Mesenchymal stem cell (in vitro differentiated cells and primary cell): ENCODE results near the gene CREB1.
A peak's percentile ranks its signal among the peaks of the same experiment; 100 is the strongest.

Experiments
- DNase-seq: peaks from one replicate; pipeline ENCODE4 v3.0.0-alpha.2; 2013
- H2AFZ ChIP-seq: one replicate; pipeline ENCODE4 v1.6.1; 2013; ENCODE audit warnings: low read depth, mild to moderate bottlenecking, control low read depth, inconsistent platforms, low read length, moderate library complexity
- H2AK5ac ChIP-seq: 2 replicates; pipeline ENCODE4 v1.6.1; 2013; ENCODE audit warnings: low read length, moderate library complexity, mild to moderate bottlenecking, inconsistent platforms; ENCODE audit not compliant: severe bottlenecking
- H2BK120ac ChIP-seq: one replicate; pipeline ENCODE4 v1.6.1; 2013; ENCODE audit warnings: low read depth, mild to moderate bottlenecking, inconsistent platforms, low read length, moderate library complexity
- H2BK12ac ChIP-seq, 2 experiments: one replicate each; pipeline ENCODE4 v1.6.1; 2013; ENCODE audit warnings: inconsistent platforms in 2 of 2, low read length in 2 of 2, mild to moderate bottlenecking in 2 of 2, moderate library complexity in 2 of 2, control low read depth in 1 of 2
- H2BK15ac ChIP-seq: one replicate; pipeline ENCODE4 v1.6.1; 2013; ENCODE audit warnings: mild to moderate bottlenecking, low read depth, inconsistent platforms; ENCODE audit not compliant: poor library complexity, severe bottlenecking
- H2BK5ac ChIP-seq: 2 replicates; pipeline ENCODE4 v1.6.1; 2013; ENCODE audit warnings: low read depth, mild to moderate bottlenecking, low read length, control low read depth, inconsistent platforms; ENCODE audit not compliant: poor library complexity, severe bottlenecking
- H3K14ac ChIP-seq, 2 experiments: one replicate each; pipeline ENCODE4 v1.6.1; 2013; ENCODE audit warnings: inconsistent platforms in 2 of 2, low read length in 2 of 2, control low read depth in 1 of 2, mild to moderate bottlenecking in 1 of 2, moderate library complexity in 1 of 2
- H3K18ac ChIP-seq, 2 experiments: one replicate each; pipeline ENCODE4 v1.6.1; 2013; ENCODE audit warnings: inconsistent platforms in 2 of 2, low read length in 2 of 2, control low read depth in 1 of 2, low read depth in 1 of 2, mild to moderate bottlenecking in 1 of 2
- H3K23ac ChIP-seq, 2 experiments: one replicate each; pipeline ENCODE4 v1.6.1; 2013; ENCODE audit warnings: inconsistent platforms in 2 of 2, low read length in 2 of 2, mild to moderate bottlenecking in 2 of 2, moderate library complexity in 2 of 2, control low read depth in 1 of 2
- H3K27ac ChIP-seq: 2 replicates; pipeline ENCODE4 v1.5.1; 2013; ENCODE audit warnings: mild to moderate bottlenecking, moderate library complexity, low read length, control low read depth, inconsistent platforms; ENCODE audit not compliant: poor library complexity, severe bottlenecking
- H3K27me3 ChIP-seq, 2 experiments: 2 replicates each; pipeline versions ENCODE4 v1.6.1 to v1.7.0; 2013; ENCODE audit warnings: low read length in 2 of 2, mild to moderate bottlenecking in 2 of 2, moderate library complexity in 2 of 2, control low read depth in 1 of 2, inconsistent platforms in 1 of 2; ENCODE audit not compliant: control insufficient read depth in 1 of 2, insufficient read depth in 1 of 2
- H3K36me3 ChIP-seq, 2 experiments: 2 replicates each; pipeline versions ENCODE4 v1.6.1 to v1.7.0; 2013; ENCODE audit warnings: low read length in 2 of 2, control low read depth in 1 of 2, inconsistent platforms in 1 of 2, low read depth in 1 of 2, mild to moderate bottlenecking in 1 of 2; ENCODE audit not compliant: insufficient read depth in 2 of 2, control insufficient read depth in 1 of 2
- H3K4ac ChIP-seq, 2 experiments: one replicate each; pipeline ENCODE4 v1.6.1; 2013; ENCODE audit warnings: inconsistent platforms in 2 of 2, low read length in 2 of 2, mild to moderate bottlenecking in 2 of 2, moderate library complexity in 2 of 2, control low read depth in 1 of 2, low read depth in 1 of 2
- H3K4me1 ChIP-seq: 2 replicates; pipeline ENCODE4 v1.6.1; 2013; ENCODE audit warnings: low read depth, low read length, control low read depth; ENCODE audit not compliant: control insufficient read depth, insufficient read depth
- H3K4me2 ChIP-seq: 2 replicates; pipeline ENCODE4 v1.6.1; 2013; ENCODE audit warnings: low read length, mild to moderate bottlenecking, inconsistent platforms; ENCODE audit not compliant: poor library complexity, severe bottlenecking
- H3K4me3 ChIP-seq, 2 experiments: 2 replicates each; pipeline versions ENCODE4 v1.5.1 to v1.7.0; 2013; ENCODE audit warnings: low read length in 2 of 2, mild to moderate bottlenecking in 2 of 2, control low read depth in 1 of 2, low read depth in 1 of 2; ENCODE audit not compliant: insufficient read depth in 1 of 2
- H3K79me1 ChIP-seq: replicated peaks from 2 replicates; pipeline ENCODE4 v1.6.1; 2013; ENCODE audit warnings: mild to moderate bottlenecking, control low read depth, low read length, inconsistent platforms; ENCODE audit not compliant: poor library complexity, severe bottlenecking
- H3K9ac ChIP-seq: 2 replicates; pipeline ENCODE4 v1.7.0; 2013; ENCODE audit warnings: mild to moderate bottlenecking, low read length, moderate library complexity
- H3K9me3 ChIP-seq: 2 replicates; pipeline ENCODE4 v1.7.0; 2013; ENCODE audit warnings: mild to moderate bottlenecking, low read length; ENCODE audit not compliant: control insufficient read depth
- H4K8ac ChIP-seq: one replicate; pipeline ENCODE4 v1.6.1; 2013; ENCODE audit warnings: inconsistent platforms, mild to moderate bottlenecking, low read length, moderate library complexity
- H4K91ac ChIP-seq: one replicate; pipeline ENCODE4 v1.6.1; 2013; ENCODE audit warnings: mild to moderate bottlenecking, low read length, inconsistent platforms
- WGBS: methylation state at CpG from one replicate; pipeline ENCODE4 v1.1.7; 2013; ENCODE audit warnings: mixed read lengths; 5-methylcytosine and 5-hydroxymethylcytosine counted together

CREB1 gene

DNA sequence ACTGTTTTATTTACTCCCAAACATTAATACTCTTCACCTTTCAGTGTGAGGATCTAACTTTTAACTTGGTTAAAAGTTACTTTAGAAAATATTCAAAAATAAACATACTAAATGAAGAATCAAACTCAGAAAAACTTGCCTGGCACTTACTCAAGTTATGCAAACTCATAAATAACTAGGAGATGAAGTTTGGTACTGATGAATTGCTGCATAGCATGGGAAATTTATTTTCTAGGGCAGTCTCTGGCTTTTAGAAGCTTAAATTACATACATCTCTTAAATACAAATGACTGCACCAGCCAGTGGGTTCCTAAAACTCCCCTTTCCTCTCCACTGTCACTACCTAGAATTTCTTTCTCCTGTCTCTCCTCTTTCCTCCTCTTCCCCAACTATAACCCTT lies 46.7 kb upstream of the CREB1 start:
- H3K14ac ChIP-seq: no peak overlapping the region
- H2AFZ ChIP-seq: no peak overlapping the region
- H2BK5ac ChIP-seq: no peak overlapping the region
- no peak overlapping the region for H2BK12ac ChIP-seq
- H4K8ac ChIP-seq: no peak overlapping the region
- H3K79me1 ChIP-seq: no peaks in the 10 kb centered on the region
- no peaks in the 10 kb centered on the region for H3K27me3 ChIP-seq
- no peak overlapping the region for H3K4me3 ChIP-seq
- no peak overlapping the region for H2BK120ac ChIP-seq
- H3K4me1 ChIP-seq: peaks cover 3% of the 10 kb centered on the region
- no peak overlapping the region for H2AK5ac ChIP-seq
- H3K18ac ChIP-seq: no peak overlapping the region
- H2BK15ac ChIP-seq: no peak overlapping the region
- no peak overlapping the region for H4K91ac ChIP-seq
- H3K27ac ChIP-seq: no peak overlapping the region
- DNase-seq: no peak
- no peaks in the 10 kb centered on the region for H3K9me3 ChIP-seq
- H3K4ac ChIP-seq: no peak overlapping the region
- H3K36me3 ChIP-seq: no peaks in the 10 kb centered on the region
- no peak overlapping the region for H3K23ac ChIP-seq
- no peak overlapping the region for H3K9ac ChIP-seq
- no peak overlapping the region for H3K4me2 ChIP-seq

- Histone ChIP-seq H2BK12ac (no peak overlapping the region), H2AK5ac (no peak overlapping the region), H3K18ac (no peak overlapping the region), H4K8ac (no peak overlapping the region), H4K91ac (no peak overlapping the region), H3K4me3 (no peak overlapping the region), H2BK15ac (no peak overlapping the region), H3K23ac (no peak overlapping the region), H3K27me3 (no peaks in the 10 kb centered on the region), H3K9me3 (no peaks in the 10 kb centered on the region), H2BK120ac (no peak overlapping the region), H3K79me1 (no peaks in the 10 kb centered on the region), H3K36me3 (no peaks in the 10 kb centered on the region), H3K4me1 (peaks cover 3% of the 10 kb centered on the region), H3K27ac (no peak overlapping the region), H3K4me2 (no peak overlapping the region), H3K9ac (no peak overlapping the region), H3K4ac (no peak overlapping the region), H2AFZ (no peak overlapping the region), H2BK5ac (no peak overlapping the region), H3K14ac (no peak overlapping the region)
- WGBS: 94% methylated on average over 4 of the region's 4 CpGs
- DNase-seq: no peak
Observed at GRCh38 chr2:207483477-207483876, 46.3 kb upstream of the CREB1 start.

- no peak overlapping the region for H3K9ac ChIP-seq
- H3K27me3 ChIP-seq: no peaks in the 10 kb centered on the region
- WGBS: 92% methylated on average over 8 of the region's 10 CpGs
Observed at GRCh38 chr2:207484444-207485391, 45.0 kb upstream of the CREB1 start.

DNA sequence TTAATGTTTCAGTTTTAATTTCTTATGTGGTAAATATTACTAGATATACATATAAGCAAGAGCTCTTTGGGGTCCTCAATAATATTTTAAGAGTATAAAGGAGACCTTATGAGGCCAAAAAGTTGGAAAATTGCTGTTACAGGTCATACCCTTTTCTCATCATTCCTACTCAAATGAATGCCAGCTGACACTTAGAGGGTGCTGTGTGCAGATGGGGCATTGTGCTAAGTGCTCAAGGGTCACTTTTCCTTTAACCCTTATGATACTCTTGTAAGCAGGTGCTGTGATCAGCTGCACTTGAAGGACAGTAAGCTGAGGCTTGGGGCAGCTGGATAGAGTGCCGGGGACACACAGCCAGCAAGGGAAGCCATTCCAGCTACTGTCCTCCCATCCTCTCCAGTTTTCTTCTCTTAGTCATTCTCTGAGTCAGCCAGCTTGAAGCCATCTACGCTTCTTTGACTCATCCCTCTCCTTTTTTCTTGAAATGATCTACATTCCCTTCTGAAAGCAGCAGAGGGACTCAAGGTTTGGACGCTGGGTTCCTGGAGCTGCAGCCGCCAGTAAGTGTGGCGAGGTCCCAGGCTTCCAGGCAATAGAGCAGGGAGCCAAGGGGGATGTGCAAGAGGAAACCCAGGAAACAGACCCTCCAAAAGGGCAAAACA lies 42.0 kb upstream of the CREB1 start:
- Histone ChIP-seq H3K18ac (no peak overlapping the region), H3K4ac (no peak overlapping the region), H2BK5ac (no peak overlapping the region), H4K8ac (no peak overlapping the region), H3K4me2 (no peak overlapping the region), H3K27me3 (no peaks in the 10 kb centered on the region), H3K4me3 (peak overlapping the region in 1 of 2 experiments; percentile 60), H3K27ac (no peak overlapping the region), H3K79me1 (no peaks in the 10 kb centered on the region), H2BK120ac (no peak overlapping the region), H2AK5ac (no peak overlapping the region), H4K91ac (no peak overlapping the region), H2AFZ (no peak overlapping the region), H2BK12ac (no peak overlapping the region), H3K9me3 (no peaks in the 10 kb centered on the region), H2BK15ac (no peak overlapping the region), H3K36me3 (no peaks in the 10 kb centered on the region), H3K4me1 (peaks cover 2% of the 10 kb centered on the region), H3K9ac (peak overlapping the region; percentile 62), H3K14ac (no peak overlapping the region), H3K23ac (no peak overlapping the region)
- peak; percentile 86 for DNase-seq
- 7% methylated on average over 5 of the region's 5 CpGs for WGBS

More at GRCh38 chr2:207484444-207485391, 45.0 kb upstream of the CREB1 start:
- Histone ChIP-seq H2AFZ (no peak overlapping the region), H3K27ac (no peak overlapping the region), H4K91ac (peak overlapping the region; percentile 59), H3K79me1 (no peaks in the 10 kb centered on the region), H3K9me3 (no peaks in the 10 kb centered on the region), H3K4me3 (no peak overlapping the region), H2BK5ac (no peak overlapping the region), H2BK120ac (no peak overlapping the region), H3K23ac (no peak overlapping the region), H2BK15ac (no peak overlapping the region), H3K18ac (no peak overlapping the region), H3K36me3 (no peaks in the 10 kb centered on the region), H2AK5ac (peak overlapping the region; percentile 80), H3K4ac (no peak overlapping the region), H3K4me1 (peaks cover 2% of the 10 kb centered on the region), H2BK12ac (no peak overlapping the region), H3K4me2 (no peak overlapping the region), H4K8ac (no peak overlapping the region), H3K14ac (no peak overlapping the region)
- DNase-seq: no peak
